GM19023 (cell line): ENCODE measurements around the gene GLT1D1.

Experiments used
- ATAC-seq: cut with Tn5 transposase; IDR thresholded peaks from one replicate; pipeline ENCODE4 v1.9.1; 2021; ENCODE audit warnings: mild to moderate bottlenecking, moderate library complexity; ENCODE audit not compliant: unreplicated experiment

The GLT1D1 gene

DNA sequence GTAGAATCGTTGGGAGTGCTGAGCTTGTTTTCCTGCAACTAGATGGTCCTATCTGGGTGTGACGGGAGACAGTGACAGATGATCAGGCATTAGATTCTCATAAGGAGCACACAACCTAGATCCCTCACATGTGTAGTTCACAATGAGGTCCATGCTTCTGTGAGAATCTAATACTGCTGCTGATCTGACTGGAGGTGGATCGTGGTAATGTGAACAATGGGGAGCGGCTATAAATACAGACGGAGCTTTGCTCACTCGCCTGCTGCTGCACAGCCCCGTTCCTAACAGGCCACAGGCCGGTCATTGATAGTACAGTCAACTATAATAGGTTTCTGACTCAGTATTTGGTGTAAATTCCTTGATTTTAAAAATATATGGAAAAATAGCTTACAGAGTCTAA lies 138.8 kb downstream of the GLT1D1 start:
- no peak for ATAC-seq

DNA sequence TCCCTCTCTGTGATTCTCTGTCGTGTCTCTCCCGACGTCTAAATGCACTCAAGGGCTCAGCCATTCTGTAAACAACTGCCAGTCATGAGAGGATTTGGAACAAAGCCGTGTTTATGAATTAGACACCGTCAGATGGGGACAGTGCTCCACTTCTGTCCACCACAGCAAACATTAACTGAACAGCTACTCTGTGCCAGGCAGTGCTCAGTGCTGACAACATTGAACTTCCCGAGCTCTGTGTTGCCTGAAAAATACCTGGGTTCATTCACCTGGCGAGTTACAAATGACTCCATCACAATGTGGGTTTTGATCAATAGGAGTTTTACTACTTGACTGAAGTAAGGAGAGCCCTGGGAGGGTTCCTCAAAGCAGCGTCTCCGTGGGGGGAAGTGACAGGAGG lies 139.3 kb downstream of the GLT1D1 start:
- no peak for ATAC-seq

DNA sequence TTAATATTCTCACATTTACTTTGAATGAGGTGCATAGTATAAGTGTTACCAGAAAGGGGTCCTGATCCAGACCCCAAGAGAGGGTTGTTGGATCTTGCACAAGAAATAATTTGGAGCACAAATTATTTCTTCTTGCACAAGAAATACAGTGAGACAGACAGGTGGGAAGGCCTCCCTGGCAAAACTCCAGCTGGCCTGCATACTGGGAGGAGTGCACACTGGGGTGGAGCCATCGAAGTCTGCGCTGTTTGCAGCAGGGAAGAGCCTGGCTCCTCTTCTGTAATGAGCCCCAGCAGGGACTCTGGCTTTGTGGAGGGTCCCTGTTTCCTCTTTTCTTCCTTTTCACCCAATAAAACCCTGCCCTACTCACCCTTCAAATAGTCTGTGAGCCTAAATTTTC lies 141.6 kb downstream of the GLT1D1 start:
- no peak for ATAC-seq

DNA sequence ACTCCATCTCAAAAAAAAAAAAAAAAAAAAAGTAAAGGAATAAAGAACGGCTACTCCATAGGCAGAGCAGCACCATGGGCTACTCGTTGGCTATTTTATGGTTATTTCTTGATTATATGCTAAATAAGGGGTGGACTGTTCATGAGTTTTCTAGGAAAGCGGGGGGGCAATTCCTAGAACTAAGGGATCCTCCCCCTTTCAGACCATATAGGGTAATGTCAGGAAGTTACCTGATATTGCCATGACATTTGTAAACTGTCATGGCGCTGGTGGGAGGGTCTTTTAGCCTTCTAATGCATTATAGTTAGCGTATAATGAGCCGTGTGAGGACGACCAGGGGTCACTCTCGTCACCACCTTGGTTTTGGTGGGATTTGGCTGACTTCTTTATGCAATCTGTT lies 142.3 kb downstream of the GLT1D1 start:
- no peak for ATAC-seq

DNA sequence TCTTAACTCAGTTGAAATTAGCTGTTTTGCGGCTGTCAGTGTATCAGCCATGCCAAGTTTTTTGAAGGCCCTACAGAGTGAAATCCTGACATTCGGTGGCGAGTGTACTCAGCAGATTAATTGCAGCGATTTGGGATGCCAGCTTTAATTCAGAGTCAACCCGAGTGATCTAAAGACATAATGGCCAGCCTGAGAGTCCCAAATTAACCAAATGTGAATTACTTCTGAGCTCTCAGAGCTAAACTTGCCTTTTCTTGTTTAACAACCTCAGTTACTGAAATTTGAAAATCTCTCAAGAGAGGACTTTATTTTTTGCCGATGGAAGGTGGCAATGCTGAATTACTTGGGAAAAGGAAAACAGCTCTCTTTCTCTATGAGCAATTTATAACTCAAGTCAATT lies 148.5 kb downstream of the GLT1D1 start:
- no peak for ATAC-seq

DNA sequence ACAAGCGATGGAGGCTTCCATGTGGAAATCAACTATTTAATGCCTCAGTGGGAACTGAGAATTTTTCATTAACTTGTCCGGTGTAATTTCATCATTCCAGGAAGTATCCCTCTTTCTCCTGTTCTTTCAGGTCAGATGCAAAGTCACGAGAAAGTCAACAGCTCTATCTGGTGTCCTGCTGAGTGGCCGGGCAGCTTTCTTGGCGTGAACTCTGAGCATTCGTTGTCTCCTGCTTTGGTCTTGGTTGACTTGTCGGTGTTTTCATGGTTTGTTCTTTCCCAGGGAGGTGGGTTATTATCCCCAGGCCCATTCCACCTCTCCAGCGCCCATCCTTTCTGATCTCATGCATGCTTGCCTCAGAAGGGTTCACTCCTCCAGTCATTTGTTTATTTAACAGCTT lies 149.1 kb downstream of the GLT1D1 start:
- ATAC-seq = no peak

DNA sequence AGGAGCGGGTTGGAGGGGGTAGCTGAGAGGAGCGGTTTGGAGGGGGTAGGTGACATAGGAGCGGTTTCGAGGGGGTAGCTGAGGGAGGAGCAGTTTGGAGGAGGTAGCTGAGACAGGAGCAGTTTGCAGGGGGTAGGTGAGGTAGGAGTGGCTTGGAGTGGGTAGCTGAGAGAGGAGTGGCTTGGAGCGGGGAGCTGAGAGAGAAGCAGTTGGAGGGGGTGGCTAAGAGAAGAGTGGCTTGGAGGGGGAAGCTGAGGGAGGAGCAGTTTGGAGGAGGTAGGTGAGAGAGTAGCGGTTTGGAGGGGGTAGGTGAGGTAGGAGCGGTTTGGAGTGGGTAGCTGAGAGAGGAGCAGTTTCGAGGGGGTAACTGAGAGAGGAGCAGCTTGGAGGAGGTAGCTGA lies 152.1 kb downstream of the GLT1D1 start:
- no peak for ATAC-seq

DNA sequence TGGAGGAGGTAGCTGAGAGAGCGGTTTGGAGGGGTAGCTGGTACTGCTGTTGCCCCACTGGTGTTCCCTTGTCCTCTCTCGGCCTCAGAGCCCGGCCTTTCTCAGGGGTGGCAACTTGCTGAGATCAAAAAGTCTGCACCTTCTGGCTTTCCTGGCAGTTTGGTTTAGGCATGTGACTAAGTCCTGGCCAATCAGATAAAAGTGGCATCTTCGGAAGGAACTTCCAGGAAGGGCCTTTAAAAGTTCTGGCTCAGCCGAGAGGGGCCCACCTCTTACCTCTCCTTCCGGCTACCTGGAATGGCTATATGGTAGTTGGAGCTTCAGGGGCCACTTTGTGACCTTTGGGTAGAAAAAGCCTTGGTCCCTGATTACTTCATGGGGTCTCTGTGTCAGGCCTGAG lies 152.6 kb downstream of the GLT1D1 start:
- ATAC-seq = no peak

DNA sequence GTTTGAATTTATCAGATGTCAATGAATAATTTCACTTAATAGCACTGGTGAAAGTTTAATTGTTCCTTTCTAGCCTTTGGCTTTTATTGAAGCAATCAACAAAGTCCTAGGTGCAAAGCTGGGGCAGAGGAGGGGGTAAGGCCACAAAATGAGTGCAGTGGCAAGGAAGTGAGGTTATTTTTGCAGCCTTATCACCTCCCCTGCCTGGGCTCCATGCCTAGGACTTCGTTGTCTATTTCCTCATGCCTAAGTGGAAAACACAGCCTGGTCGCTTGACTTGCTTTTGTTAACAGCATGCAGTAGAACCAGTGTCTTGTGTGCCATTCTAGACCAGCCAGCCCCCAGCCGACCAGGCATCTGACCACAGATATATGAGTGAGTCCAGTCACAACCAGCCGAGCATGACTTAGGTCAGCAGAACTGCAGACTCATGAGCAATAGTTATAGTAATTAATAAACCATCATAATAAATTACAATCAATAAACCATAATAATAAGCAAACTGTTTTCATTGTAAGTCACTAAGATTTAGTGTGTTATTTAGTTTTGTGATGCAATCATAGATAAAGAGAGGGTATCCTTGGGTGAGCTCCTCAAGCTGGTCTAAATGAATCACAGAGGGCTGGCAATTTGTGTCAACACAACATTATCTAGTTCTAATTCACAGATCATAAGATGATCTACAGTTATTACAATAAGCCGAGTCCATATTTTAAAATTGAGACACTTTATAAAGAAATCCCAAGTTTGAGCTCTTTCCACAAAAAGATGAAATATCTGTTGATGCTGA lies 156.8 kb downstream of the GLT1D1 start:
- ATAC-seq = no peak

DNA sequence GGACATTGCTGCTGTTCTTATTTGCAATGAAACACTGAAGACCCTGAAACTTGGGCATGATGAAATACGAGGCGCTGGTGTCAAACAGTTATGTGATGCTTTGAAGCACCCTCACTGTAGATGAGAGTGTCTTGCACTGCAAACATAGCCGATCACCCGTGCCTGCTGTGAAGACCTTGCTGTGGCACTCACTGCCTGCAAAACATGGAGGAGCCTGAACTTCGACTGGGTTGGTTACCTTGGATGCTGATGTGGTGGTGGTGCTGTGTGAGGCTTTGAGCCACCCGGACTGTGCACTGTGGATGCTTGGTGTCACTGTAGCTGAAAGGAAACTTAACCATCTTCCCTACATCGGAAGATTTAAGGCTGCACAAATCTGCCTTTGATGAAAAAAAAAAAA lies 162.9 kb downstream of the GLT1D1 start:
- ATAC-seq = no peak

DNA sequence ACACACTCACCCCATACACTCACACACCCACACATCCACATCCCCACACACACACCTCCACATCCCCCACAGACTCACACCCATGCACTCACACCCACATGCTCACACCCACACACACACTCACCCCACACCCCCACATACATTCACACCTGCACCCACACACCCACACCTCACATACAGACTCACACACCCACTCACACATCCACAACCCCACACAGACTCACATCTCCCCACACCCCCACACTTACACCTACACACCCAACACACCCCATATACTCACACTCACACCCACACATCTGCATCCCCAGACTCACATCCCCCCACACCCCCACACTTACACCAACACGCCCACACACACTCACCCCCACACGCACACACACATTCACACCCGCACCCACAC lies 171.8 kb downstream of the GLT1D1 start:
- no peak for ATAC-seq

DNA sequence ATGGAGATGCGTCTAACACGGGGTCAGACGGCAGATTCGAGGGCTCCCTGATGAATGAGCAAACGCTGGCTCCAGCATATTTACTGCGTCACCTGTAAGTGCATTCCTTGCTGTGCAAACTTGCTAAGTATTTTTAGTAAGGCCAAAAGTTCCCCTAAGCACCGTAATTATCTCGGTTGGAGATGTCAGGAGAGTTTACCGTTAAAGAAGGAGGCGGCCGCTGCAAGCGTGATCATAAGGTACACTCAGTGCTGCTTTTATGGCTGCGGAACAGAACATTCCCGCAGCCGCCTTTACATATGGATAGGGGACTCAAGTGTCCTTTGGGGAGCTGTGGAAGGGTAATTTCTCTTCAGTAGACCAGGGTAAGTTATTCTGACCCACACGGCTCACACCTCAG lies 175.6 kb downstream of the GLT1D1 start:
- no peak for ATAC-seq
